ENCODE results near the gene CASK.

The CASK gene

DNA sequence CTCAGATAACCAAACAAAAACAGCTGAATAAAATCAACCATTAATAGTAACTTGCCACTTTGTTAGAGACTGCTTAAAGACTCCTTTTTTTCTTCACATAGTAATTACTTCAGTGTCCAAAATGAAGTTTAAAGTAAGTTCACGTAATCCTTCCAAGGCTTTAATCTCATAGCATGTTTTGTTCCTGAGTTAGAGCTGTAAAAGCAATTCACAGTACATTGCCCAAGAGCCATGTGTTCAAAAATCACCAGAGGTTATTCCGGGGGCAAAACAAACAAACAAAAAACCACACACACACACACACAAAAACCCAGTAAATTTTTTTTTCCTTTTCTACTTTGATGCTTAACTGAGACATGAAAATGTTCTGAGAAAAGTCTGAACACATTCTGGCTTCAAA lies 193.3 kb downstream of the CASK start:
- TF ChIP-seq, protein P1, sequence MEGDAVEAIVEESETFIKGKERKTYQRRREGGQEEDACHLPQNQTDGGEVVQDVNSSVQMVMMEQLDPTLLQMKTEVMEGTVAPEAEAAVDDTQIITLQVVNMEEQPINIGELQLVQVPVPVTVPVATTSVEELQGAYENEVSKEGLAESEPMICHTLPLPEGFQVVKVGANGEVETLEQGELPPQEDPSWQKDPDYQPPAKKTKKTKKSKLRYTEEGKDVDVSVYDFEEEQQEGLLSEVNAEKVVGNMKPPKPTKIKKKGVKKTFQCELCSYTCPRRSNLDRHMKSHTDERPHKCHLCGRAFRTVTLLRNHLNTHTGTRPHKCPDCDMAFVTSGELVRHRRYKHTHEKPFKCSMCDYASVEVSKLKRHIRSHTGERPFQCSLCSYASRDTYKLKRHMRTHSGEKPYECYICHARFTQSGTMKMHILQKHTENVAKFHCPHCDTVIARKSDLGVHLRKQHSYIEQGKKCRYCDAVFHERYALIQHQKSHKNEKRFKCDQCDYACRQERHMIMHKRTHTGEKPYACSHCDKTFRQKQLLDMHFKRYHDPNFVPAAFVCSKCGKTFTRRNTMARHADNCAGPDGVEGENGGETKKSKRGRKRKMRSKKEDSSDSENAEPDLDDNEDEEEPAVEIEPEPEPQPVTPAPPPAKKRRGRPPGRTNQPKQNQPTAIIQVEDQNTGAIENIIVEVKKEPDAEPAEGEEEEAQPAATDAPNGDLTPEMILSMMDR (IDR thresholded peaks at IDR 0.05; ENCODE audit: low read depth, low read length, missing control alignments): no peak
- no peak overlapping the region for H3K4me3 ChIP-seq (replicated peaks; ENCODE audit: low read depth, low read length)
- no peak for DNase-seq (ENCODE audit: extremely low read depth, low read depth)

DNA sequence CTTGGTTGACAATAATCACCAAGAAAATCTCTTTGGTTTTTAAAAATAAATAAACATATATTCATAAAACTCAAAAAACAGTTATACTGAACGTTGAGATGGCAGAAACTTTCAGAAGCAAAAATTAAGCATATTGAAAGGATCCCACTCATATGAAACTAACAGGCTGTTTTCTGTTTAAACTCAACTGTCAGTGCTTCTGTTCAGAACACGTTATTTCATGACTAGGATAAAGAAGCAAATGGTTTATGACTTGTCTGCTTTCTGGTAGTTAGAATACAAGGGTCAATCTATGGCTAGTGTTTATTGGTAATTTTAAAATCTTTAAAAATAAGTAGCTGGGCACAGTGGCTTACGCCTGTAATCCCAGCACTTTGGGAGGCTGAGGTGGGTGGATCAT lies 195.2 kb downstream of the CASK start:
- H3K4me3 ChIP-seq (replicated peaks; ENCODE audit: low read depth, low read length): no peak overlapping the region
- TF ChIP-seq, protein P1 (IDR thresholded peaks at IDR 0.05; ENCODE audit: low read depth, low read length, missing control alignments): no peak
- no peak for DNase-seq (ENCODE audit: extremely low read depth, low read depth)

DNA sequence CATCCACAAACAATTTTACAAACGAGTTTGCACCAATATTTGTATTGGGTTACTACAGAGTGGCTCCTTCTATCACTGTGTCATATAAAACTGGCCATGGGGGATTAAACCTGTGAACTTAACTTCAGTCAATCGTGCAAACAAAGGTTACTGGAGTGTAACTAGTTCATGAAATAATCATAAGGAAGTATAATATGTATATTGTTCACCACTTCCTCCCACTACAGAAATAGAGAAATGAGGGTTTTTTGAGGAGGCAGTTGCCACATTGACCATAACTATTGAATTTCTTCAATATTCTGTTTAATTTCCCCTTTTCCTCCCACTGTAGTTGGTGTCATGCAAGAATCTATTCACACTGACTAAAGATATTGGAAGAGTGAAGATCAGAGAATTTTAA lies 199.5 kb downstream of the CASK start, which contains the start of gene GPR82:
GPR82 (plus strand) TSS at position 356 of the 400 bp plus-strand sequence. CDS start 2,846 bp downstream, outside the sequence.
- TF ChIP-seq, protein P1 (IDR thresholded peaks at IDR 0.05; ENCODE audit: low read depth, low read length, missing control alignments): no peak
- no peak for DNase-seq (ENCODE audit: extremely low read depth, low read depth)
- no peak within 1 kb of the TSS for H3K4me3 ChIP-seq (replicated peaks; ENCODE audit: low read depth, low read length)

DNA sequence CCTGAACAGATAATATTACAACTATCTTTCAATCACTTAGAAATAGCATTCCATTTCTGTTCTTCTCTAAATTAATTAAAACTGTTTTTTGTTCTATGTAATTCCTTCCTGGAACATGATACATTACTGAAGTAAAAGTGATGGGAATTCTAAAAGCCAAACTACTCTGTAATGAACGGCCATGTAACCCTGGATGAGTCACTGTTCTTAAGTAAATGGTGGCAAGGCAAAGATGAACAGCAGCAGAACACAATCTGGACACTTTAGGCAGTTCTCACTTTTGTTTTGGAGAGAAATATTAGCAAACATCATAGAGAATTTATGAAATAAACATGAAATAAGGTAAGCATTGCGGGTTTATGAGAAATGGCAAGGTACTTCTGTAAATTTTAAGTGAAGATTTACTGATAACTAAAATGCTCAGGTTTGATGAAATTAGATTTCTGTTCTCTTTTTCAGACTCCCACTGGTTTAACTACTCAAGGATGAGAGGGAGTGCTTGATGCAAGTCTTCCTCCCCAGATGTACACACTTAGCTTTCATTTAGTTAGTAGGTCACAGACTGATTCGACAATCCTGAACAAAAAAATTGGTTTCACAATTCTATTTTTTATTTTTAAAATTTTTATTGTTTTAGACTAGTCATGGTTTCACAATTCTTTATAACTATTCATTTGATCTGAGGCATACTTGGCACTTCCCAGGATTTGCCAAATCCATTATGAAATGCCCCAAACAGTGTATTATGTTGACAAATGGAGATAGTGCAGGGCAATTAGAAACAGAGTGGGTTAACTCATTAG lies 200.3 kb downstream of the CASK start:
- TF ChIP-seq, protein P1 (IDR thresholded peaks at IDR 0.05; ENCODE audit: low read depth, low read length, missing control alignments): no peak
- no peak for DNase-seq (ENCODE audit: extremely low read depth, low read depth)
- no peak overlapping the region for H3K4me3 ChIP-seq (replicated peaks; ENCODE audit: low read depth, low read length)

DNA sequence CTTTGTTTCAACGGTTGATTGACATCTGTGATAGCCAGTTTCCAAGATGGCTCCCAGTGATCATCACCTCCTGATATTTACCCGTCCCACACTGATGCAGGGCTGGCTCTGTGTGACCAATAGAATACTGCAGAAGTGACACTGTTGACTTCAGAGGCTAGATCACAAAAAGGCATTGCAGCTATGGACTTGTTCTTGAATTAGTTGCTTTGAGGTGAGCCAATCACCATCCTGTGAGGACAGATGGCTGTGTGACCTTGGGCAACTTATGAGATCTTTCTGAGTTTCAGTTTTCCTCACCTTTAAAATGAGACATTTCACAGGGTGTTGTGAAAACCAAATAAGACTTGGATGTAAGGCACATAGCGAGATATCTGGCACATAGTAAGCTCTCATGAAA lies 201.1 kb downstream of the CASK start:
- TF ChIP-seq, protein P1 (IDR thresholded peaks at IDR 0.05; ENCODE audit: low read depth, low read length, missing control alignments): no peak
- no peak for DNase-seq (ENCODE audit: extremely low read depth, low read depth)
- no peak overlapping the region for H3K4me3 ChIP-seq (replicated peaks; ENCODE audit: low read depth, low read length)

DNA sequence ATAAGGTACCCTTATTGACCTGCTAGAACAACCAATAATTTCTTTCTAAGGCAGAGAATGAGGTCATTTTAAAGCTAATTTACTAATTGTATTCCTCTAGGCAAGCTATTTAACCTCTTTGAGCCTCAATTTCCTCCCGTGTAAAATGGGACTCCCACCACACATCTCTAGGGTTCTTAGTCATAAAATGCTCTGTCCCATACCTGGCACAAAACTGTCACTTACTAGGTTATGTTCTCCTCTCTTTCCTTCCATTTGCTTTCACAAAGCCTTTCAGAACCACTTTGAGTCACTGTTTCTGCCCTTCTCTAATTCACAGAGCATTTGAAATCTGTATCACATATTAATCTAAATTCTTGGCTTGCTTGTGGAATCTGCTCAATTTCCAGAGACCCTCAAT lies 201.8 kb downstream of the CASK start:
- H3K4me3 ChIP-seq (replicated peaks; ENCODE audit: low read depth, low read length): no peak overlapping the region
- no peak for DNase-seq (ENCODE audit: extremely low read depth, low read depth)
- TF ChIP-seq, protein P1 (IDR thresholded peaks at IDR 0.05; ENCODE audit: low read depth, low read length, missing control alignments): no peak
